Adipocyte (in vitro differentiated cells): Measurements from ENCODE around the gene TRPM1.

Experiments
- DNase-seq: peaks from one replicate; pipeline ENCODE4 v3.0.0-alpha.2; 2015; ENCODE audit warnings: low read depth
- H3K27me3 ChIP-seq: replicated peaks from 2 replicates; pipeline ENCODE4 v1.7.0; 2013; ENCODE audit warnings: mild to moderate bottlenecking, low read length, moderate library complexity; ENCODE audit not compliant: control insufficient read depth, insufficient read depth
- H3K36me3 ChIP-seq: 2 replicates; pipeline ENCODE4 v1.7.0; 2013; ENCODE audit warnings: low read length, mild to moderate bottlenecking, moderate library complexity; ENCODE audit not compliant: control insufficient read depth, insufficient read depth, severe bottlenecking
- H3K4me1 ChIP-seq: 2 replicates; pipeline ENCODE4 v1.7.0; 2013; ENCODE audit warnings: mild to moderate bottlenecking, low read length, moderate library complexity; ENCODE audit not compliant: control insufficient read depth, insufficient read depth
- H3K4me3 ChIP-seq: 2 replicates; pipeline ENCODE4 v1.7.0; 2013; ENCODE audit warnings: mild to moderate bottlenecking, low read length, moderate library complexity
- H3K9ac ChIP-seq: 2 replicates; pipeline ENCODE4 v1.7.0; 2013; ENCODE audit warnings: mild to moderate bottlenecking, low read length, moderate library complexity
- H3K9me3 ChIP-seq: 2 replicates; pipeline ENCODE4 v1.7.0; 2013; ENCODE audit warnings: mild to moderate bottlenecking, low read length, moderate library complexity; ENCODE audit not compliant: control insufficient read depth

The TRPM1 gene

DNA sequence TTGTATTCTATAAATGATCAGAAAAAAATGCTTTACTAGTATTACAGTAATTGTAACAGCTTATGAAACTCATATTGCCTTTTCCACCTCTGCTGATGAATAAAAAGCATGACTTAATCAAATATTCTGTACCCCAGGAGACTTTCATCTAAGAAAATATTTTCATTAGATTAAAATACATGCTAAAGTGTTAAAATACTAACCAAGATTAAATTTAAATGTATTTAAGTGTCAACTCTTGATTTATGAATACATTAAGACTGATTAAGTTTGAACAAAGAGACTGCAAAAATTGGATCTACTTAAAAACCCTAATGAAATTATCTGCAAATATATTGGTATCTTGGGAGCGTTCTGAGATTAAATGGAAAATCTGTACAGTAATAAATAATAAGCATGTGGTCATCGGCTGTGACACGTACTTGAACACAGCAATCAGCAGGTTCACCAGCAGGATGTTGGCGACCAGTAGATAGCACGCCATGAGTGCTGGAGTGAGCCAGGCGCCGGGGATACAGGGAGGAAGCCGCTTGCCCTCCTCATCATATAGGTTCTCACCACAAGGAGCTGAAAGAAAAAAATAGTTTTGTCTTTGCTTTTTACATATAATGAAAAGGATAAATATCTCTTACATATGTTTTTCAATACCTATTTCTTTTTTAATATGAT, 73.5 kb downstream of the TRPM1 start:
- peaks cover 20% of the 10 kb centered on the region for H3K4me1 ChIP-seq
- no peak overlapping the region for H3K4me3 ChIP-seq
- no peak overlapping the region for H3K9ac ChIP-seq
- H3K9me3 ChIP-seq: no peaks in the 10 kb centered on the region
- no peaks in the 10 kb centered on the region for H3K36me3 ChIP-seq
- H3K27me3 ChIP-seq: no peaks in the 10 kb centered on the region
- no peak for DNase-seq

- no peak overlapping the region for H3K4me3 ChIP-seq
- H3K9ac ChIP-seq: no peak overlapping the region
These were observed 75.5 kb downstream of the TRPM1 start for GRCh38 chr15:31025996-31026395.

DNA sequence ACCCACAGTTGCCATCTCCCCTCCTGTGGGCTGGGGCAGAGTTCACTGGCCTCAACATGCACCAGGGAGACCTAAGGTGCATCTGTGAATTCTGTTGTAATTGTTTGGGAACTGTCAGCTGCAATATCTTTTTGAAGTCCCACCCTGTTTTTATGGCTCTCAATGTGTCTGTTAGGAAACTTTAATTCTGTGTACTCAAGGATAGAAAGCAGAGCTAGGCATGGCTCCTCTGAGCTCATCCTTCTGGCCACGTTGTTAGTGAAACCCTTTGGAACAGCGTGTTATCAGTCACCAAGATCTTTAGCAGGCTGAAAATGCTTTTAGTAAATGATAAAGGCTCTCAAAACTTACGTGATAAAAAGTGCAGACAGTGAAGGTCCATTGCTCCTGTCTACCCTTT, 76.5 kb downstream of the TRPM1 start:
- H3K36me3 ChIP-seq: no peaks in the 10 kb centered on the region
- H3K4me3 ChIP-seq: no peak overlapping the region
- H3K4me1 ChIP-seq: peaks cover 11% of the 10 kb centered on the region
- no peaks in the 10 kb centered on the region for H3K27me3 ChIP-seq
- no peak overlapping the region for H3K9ac ChIP-seq
- peak; percentile 29 for DNase-seq
- H3K9me3 ChIP-seq: no peaks in the 10 kb centered on the region

More at GRCh38 chr15:31025996-31026395, 75.5 kb downstream of the TRPM1 start:
- no peak for DNase-seq
- no peaks in the 10 kb centered on the region for H3K27me3 ChIP-seq
- H3K9me3 ChIP-seq: no peaks in the 10 kb centered on the region
- no peaks in the 10 kb centered on the region for H3K36me3 ChIP-seq
- peaks cover 11% of the 10 kb centered on the region for H3K4me1 ChIP-seq

DNA sequence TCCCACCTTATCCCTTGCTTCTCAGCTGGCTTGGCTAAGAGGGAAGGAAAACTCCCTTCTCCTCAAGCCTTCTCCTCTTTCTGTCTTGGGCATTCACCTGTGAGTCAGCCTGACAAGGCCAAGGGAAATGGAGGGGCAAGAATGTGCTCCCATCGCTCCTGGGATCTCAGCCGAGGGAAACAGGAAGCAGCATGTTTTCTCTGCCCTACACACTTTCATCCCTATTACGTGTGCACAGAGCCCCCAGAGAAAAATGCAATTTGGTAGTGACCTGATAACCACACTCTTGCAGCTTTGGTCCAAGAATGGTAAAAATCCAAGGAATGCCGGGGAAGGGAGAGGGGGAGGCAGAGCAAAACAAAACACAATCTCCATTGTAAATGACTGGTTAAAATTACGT, 77.2 kb downstream of the TRPM1 start:
- H3K27me3 ChIP-seq: no peaks in the 10 kb centered on the region
- no peak overlapping the region for H3K9ac ChIP-seq
- no peaks in the 10 kb centered on the region for H3K36me3 ChIP-seq
- peaks cover 11% of the 10 kb centered on the region for H3K4me1 ChIP-seq
- H3K9me3 ChIP-seq: no peaks in the 10 kb centered on the region
- no peak overlapping the region for H3K4me3 ChIP-seq
- DNase-seq: peak; percentile 68

GRCh38 chr15:31023841-31024240, 77.7 kb downstream of the TRPM1 start:
- H3K36me3 ChIP-seq: no peaks in the 10 kb centered on the region
- H3K9ac ChIP-seq: no peak overlapping the region
- H3K27me3 ChIP-seq: no peaks in the 10 kb centered on the region
- no peak for DNase-seq
- H3K9me3 ChIP-seq: no peaks in the 10 kb centered on the region
- peaks cover 11% of the 10 kb centered on the region for H3K4me1 ChIP-seq
- no peak overlapping the region for H3K4me3 ChIP-seq

DNA sequence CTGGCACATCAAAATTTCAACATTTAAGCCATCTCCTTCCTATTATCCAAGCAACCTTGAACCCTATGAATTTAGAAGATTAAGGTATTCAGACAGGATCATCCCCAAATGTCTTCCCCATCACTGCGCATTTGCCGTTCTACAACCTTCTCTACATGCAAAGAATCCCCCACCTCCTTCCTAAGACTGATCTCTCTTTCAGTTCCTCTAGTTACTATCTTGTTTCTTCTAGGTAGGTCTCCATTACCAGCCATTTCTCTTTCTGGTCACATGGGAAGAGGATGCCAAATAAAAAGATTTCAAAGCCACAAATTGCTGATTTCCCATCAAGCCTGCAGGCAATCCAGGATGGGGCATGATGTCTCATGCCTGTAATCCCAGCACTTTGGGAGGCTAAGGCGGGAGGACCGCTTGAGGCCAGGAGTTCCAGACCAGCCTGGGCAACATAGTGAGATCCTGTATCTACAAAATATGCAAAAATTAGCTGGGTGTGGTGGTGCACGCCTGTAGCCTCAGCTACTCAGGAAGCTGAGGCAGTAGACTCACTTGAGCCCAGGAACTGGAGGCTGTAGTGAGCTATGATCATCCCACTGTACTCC, 80.4 kb downstream of the TRPM1 start:
- no peak for DNase-seq
- no peaks in the 10 kb centered on the region for H3K27me3 ChIP-seq
- H3K4me1 ChIP-seq: peaks cover 11% of the 10 kb centered on the region
- no peaks in the 10 kb centered on the region for H3K36me3 ChIP-seq
- H3K4me3 ChIP-seq: no peak overlapping the region
- H3K9ac ChIP-seq: no peak overlapping the region
- no peaks in the 10 kb centered on the region for H3K9me3 ChIP-seq

GRCh38 chr15:31020542-31020941, 81.0 kb downstream of the TRPM1 start:
- DNase-seq: no peak
- H3K36me3 ChIP-seq: no peaks in the 10 kb centered on the region
- H3K9me3 ChIP-seq: no peaks in the 10 kb centered on the region
- peaks cover 11% of the 10 kb centered on the region for H3K4me1 ChIP-seq
- no peak overlapping the region for H3K9ac ChIP-seq
- H3K4me3 ChIP-seq: no peak overlapping the region
- H3K27me3 ChIP-seq: no peaks in the 10 kb centered on the region

GRCh38 chr15:31019986-31020385, 81.5 kb downstream of the TRPM1 start:
- Histone ChIP-seq H3K27me3 (no peaks in the 10 kb centered on the region), H3K4me1 (peaks cover 11% of the 10 kb centered on the region), H3K9me3 (no peaks in the 10 kb centered on the region), H3K4me3 (no peak overlapping the region), H3K9ac (no peak overlapping the region), H3K36me3 (no peaks in the 10 kb centered on the region)
- no peak for DNase-seq

DNA sequence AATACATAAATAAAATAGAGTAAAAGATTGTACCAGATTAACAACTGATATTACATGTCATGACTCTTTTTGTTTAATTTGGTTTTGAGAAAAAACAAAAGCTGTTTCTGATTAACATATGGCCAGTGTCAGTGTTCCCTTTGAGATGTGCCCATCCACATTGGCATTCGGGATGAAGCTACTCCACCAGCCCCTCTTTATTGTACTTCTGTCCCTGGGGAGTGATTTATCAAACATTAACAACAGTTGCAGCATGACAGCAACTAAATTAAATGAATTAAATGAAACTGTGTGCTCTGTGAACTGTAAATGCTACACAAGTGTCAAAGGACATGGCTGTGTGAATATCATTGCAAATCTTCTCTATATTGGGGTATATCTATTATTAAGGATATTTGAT, 84.2 kb downstream of the TRPM1 start:
- H3K9me3 ChIP-seq: peaks cover 17% of the 10 kb centered on the region
- H3K36me3 ChIP-seq: no peaks in the 10 kb centered on the region
- no peaks in the 10 kb centered on the region for H3K27me3 ChIP-seq
- H3K4me3 ChIP-seq: no peak overlapping the region
- no peaks in the 10 kb centered on the region for H3K4me1 ChIP-seq
- no peak for DNase-seq
- H3K9ac ChIP-seq: no peak overlapping the region

DNA sequence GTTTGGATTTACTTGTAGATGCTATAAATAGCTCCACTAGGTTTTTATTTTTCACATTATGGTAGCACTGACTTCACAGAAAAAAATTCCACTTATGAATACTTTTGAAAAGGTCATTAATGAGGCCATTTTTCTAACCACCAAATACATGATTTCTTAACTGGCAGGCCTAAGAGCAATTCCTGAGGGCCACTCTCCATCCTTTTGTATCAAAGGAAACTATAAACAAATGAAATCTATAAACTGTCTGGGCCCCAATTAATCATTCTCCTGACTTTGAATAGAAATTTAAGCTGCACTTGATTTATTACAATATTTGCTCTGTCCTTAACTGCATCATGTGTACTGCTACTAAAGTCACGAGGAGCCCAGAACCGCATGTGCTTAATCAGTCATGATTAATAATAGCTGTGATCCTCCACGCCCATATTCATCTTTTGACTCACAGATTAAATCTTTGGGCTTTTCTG, 85.0 kb downstream of the TRPM1 start:
- H3K9me3 ChIP-seq: peaks cover 25% of the 10 kb centered on the region
- no peaks in the 10 kb centered on the region for H3K36me3 ChIP-seq
- no peaks in the 10 kb centered on the region for H3K27me3 ChIP-seq
- no peak for DNase-seq
- H3K4me3 ChIP-seq: no peak overlapping the region
- H3K4me1 ChIP-seq: no peaks in the 10 kb centered on the region
- no peak overlapping the region for H3K9ac ChIP-seq

- Histone ChIP-seq H3K9me3 (peaks cover 34% of the 10 kb centered on the region), H3K4me3 (no peak overlapping the region), H3K9ac (no peak overlapping the region), H3K36me3 (no peaks in the 10 kb centered on the region), H3K4me1 (no peaks in the 10 kb centered on the region), H3K27me3 (no peaks in the 10 kb centered on the region)
- no peak for DNase-seq
These were observed 87.0 kb downstream of the TRPM1 start for GRCh38 chr15:31014608-31014925.
